ENCODE measurements around the gene MCU.

Gene MCU

GRCh38 chr10:72688208-72688651 is 3.7 kb upstream of the MCU start:
- peak; percentile 77 for DNase-seq (ENCODE audit: extremely low read depth, low read depth)
- no peak for TF ChIP-seq CTCF (IDR thresholded peaks at IDR 0.05; ENCODE audit: low read depth, low read length, missing control alignments)

GRCh38 chr10:72689660-72690059 is 2.3 kb upstream of the MCU start:
- no peak for TF ChIP-seq CTCF (IDR thresholded peaks at IDR 0.05; ENCODE audit: low read depth, low read length, missing control alignments)
- no peak overlapping the region for H3K4me3 ChIP-seq (replicated peaks; ENCODE audit: low read depth, low read length)
- DNase-seq (ENCODE audit: extremely low read depth, low read depth): no peak

More at GRCh38 chr10:72688208-72688651, 3.7 kb upstream of the MCU start:
- H3K4me3 ChIP-seq (replicated peaks; ENCODE audit: low read depth, low read length): no peak overlapping the region

GRCh38 chr10:72690071-72690755 is 1.7 kb upstream of the MCU start:
- H3K4me3 ChIP-seq (replicated peaks; ENCODE audit: low read depth, low read length): no peak overlapping the region
- no peak for TF ChIP-seq CTCF (IDR thresholded peaks at IDR 0.05; ENCODE audit: low read depth, low read length, missing control alignments)
- DNase-seq (ENCODE audit: extremely low read depth, low read depth): no peak

- no peak for DNase-seq (ENCODE audit: extremely low read depth, low read depth)
- H3K4me3 ChIP-seq (replicated peaks; ENCODE audit: low read depth, low read length): peak overlapping the region; percentile 83
- no peak for TF ChIP-seq CTCF (IDR thresholded peaks at IDR 0.05; ENCODE audit: low read depth, low read length, missing control alignments)
Observed at GRCh38 chr10:72691470-72691862, 477 bp upstream of the MCU start.

- no peak for TF ChIP-seq CTCF (IDR thresholded peaks at IDR 0.05; ENCODE audit: low read depth, low read length, missing control alignments)
- no peak for DNase-seq (ENCODE audit: extremely low read depth, low read depth)
- H3K4me3 ChIP-seq (replicated peaks; ENCODE audit: low read depth, low read length): peak overlapping the region; percentile 83
Observed at GRCh38 chr10:72692744-72692993, 726 bp downstream of the MCU start.

GRCh38 chr10:72692994-72693781 is 1.2 kb downstream of the MCU start:
- no peak for TF ChIP-seq CTCF (IDR thresholded peaks at IDR 0.05; ENCODE audit: low read depth, low read length, missing control alignments)
- peak overlapping the region; percentile 83 for H3K4me3 ChIP-seq (replicated peaks; ENCODE audit: low read depth, low read length)
- no peak for DNase-seq (ENCODE audit: extremely low read depth, low read depth)

All from HFF-Myc (cell line).